Nephron (organoid): ENCODE data around the gene ZNF324.
"Not testable (repeated sequence)": the region's sequence is repeated elsewhere in the genome, so short reads cannot be mapped to it uniquely, and the experiment has no call there.

Source experiments
- H3K27ac Mint-ChIP-seq, 3 experiments: 2 replicates each; pipeline ENCODE4 v1.8.0; 2020; ENCODE audit warnings: mixed read lengths in 3 of 3, mild to moderate bottlenecking in 2 of 3, moderate library complexity in 1 of 3
- H3K27me3 Mint-ChIP-seq: 2 replicates; pipeline ENCODE4 v1.8.0; 2021; ENCODE audit warnings: low read depth, mild to moderate bottlenecking, moderate library complexity, mixed read lengths
- H3K36me3 Mint-ChIP-seq: 2 replicates; pipeline ENCODE4 v1.8.0; 2020; ENCODE audit warnings: low read depth, mixed read lengths
- H3K4me1 Mint-ChIP-seq: 2 replicates; pipeline ENCODE4 v1.8.0; 2020; ENCODE audit warnings: mixed read lengths
- H3K4me3 Mint-ChIP-seq, 3 experiments: 2 replicates each; pipeline ENCODE4 v1.8.0; 2020; ENCODE audit warnings: mild to moderate bottlenecking in 3 of 3, mixed read lengths in 3 of 3, moderate library complexity in 2 of 3
- H3K9me3 Mint-ChIP-seq: 2 replicates; pipeline ENCODE4 v1.8.0; 2020; ENCODE audit warnings: mixed read lengths
- TF ChIP-seq, protein P1 (sequence below), 3 experiments: fragments of 200-600 bp; sonication (generic); IDR thresholded peaks; one replicate each; pipeline ENCODE4 v1.5.0; 2021; ENCODE audit warnings: antibody characterized with exemption in 3 of 3; ENCODE audit not compliant: unreplicated experiment in 3 of 3

The ZNF324 gene

DNA sequence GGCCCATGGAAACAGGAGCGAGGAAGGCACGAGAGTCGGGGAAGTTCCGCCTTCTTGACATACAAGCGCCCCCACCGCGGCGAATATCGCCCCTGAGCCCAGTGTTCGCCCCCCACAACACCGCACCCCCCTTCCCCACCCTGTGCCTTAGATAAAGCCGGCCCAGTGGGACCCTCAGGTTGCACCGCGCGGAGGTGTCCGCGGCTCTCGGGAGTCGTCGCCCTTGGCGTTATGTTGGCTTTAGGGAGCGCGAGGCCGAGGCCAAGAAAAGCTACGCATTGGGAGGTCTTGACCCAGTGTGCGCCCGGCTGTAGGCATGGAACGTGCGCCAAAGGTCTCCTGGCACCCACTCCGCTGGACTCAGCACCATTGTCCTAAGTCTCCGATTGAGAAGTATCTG is 26.3 kb upstream of the ZNF324 start:
- peaks cover 47% of the 10 kb centered on the region for H3K36me3 Mint-ChIP-seq
- TF ChIP-seq, protein P1, sequence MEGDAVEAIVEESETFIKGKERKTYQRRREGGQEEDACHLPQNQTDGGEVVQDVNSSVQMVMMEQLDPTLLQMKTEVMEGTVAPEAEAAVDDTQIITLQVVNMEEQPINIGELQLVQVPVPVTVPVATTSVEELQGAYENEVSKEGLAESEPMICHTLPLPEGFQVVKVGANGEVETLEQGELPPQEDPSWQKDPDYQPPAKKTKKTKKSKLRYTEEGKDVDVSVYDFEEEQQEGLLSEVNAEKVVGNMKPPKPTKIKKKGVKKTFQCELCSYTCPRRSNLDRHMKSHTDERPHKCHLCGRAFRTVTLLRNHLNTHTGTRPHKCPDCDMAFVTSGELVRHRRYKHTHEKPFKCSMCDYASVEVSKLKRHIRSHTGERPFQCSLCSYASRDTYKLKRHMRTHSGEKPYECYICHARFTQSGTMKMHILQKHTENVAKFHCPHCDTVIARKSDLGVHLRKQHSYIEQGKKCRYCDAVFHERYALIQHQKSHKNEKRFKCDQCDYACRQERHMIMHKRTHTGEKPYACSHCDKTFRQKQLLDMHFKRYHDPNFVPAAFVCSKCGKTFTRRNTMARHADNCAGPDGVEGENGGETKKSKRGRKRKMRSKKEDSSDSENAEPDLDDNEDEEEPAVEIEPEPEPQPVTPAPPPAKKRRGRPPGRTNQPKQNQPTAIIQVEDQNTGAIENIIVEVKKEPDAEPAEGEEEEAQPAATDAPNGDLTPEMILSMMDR (IDR thresholded peaks at IDR 0.05; ENCODE audit: unreplicated experiment in 3 of 3): no peak
- peak overlapping the region; percentile 89 to 92 (median 90) for H3K4me3 Mint-ChIP-seq
- H3K4me1 Mint-ChIP-seq: peaks cover 6% of the 10 kb centered on the region
- H3K27ac Mint-ChIP-seq: peak overlapping the region; percentile 68 to 83 (median 75)
- peaks cover 59% of the 10 kb centered on the region for H3K9me3 Mint-ChIP-seq
- peaks cover 33% of the 10 kb centered on the region for H3K27me3 Mint-ChIP-seq

DNA sequence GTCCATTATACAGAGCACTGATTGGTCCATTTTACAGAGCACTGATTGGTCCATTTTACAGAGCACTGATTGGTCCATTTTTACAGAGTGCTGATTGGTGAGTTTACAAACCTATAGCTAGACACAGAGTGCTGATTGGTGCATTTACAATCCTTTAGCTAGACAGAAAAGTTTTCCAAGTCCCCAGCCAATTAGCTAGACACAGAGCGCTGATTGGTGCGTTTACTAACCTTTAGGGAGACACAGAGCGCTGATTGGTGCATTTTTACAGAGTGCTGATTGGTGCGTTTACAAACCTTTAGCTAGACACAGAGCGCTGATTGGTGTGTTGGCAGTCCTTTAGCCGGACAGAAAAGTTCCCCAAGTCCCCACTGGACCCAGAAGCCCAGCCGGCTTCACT is 23.9 kb upstream of the ZNF324 start:
- H3K4me3 Mint-ChIP-seq, H3K4me1 Mint-ChIP-seq, H3K27ac Mint-ChIP-seq: not testable (repeated sequence)
- Mint-ChIP-seq H3K9me3 (peaks cover 41% of the 10 kb centered on the region), H3K27me3 (peaks cover 33% of the 10 kb centered on the region), H3K36me3 (peaks cover 25% of the 10 kb centered on the region)

DNA sequence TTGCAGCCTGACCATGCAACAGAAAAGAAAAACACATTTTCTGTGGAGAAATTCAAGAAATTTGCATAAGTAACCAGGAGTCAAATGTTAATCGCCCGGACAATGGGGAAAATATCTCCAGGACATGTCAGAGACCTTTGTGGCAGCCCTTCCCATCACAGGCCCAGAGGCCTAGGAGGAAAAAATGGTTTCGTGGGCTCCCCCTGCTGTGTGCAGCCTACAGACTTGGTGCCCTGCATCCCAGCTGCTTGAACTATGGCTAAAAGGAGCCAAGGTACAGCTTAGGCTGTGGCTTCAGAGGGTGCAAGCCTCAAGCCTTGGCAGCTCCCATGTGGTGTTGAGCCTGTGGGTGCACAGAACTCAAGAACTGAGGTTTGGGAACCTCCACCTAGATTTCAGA is 18.0 kb upstream of the ZNF324 start:
- peaks cover 26% of the 10 kb centered on the region for H3K27me3 Mint-ChIP-seq
- not testable (repeated sequence) for H3K27ac Mint-ChIP-seq, H3K4me3 Mint-ChIP-seq, H3K36me3 Mint-ChIP-seq
- peaks cover 13% of the 10 kb centered on the region for H3K9me3 Mint-ChIP-seq
- peaks cover 21% of the 10 kb centered on the region for H3K4me1 Mint-ChIP-seq

DNA sequence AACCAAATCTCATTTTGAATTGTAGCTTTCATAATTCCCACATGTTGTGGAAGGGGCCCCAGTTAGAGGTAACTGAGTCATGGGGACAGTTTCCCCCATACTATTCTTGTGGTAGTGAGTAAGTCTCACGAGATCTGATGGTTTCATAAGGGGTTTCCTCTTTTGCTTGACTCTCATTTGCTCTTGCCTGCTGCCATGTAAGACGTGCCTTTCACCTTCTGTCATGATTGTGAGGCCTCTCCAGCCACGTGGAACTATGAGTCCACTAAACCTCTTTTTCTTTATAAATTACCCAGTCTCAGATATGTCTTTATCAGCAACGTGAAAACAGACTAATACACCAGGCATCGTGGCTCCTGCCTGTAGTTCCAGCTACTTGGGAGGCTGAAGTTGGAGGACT is 16.9 kb upstream of the ZNF324 start:
- H3K4me1 Mint-ChIP-seq: peaks cover 30% of the 10 kb centered on the region
- not testable (repeated sequence) for H3K36me3 Mint-ChIP-seq, H3K27ac Mint-ChIP-seq
- H3K4me3 Mint-ChIP-seq: peak overlapping the region in 1 of 3 experiments; percentile 23
- H3K27me3 Mint-ChIP-seq: peaks cover 15% of the 10 kb centered on the region
- peaks cover 11% of the 10 kb centered on the region for H3K9me3 Mint-ChIP-seq

DNA sequence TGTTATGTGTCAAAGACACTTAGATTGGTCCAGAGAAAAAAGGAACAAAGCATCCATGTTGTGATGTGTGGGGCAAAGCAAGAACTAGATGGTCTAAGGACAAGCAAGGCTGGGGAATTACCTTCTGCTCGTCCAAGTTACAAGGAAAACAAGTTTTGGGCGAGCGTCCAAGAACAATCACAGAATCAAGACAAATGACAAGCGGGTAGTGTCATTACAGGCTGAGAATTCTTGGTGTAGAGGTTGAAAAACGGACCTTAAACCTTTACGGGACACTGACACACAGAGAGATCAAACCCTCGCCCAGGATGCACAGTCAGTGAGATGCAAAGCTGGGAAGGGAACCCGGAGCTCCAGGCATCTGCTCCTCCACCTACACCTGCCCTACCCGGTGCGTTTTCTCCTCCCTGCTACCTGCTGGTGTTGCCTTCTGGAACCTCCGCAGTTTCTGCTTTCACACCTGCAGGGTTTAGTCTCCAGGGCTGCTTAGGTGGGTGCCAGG is 16.0 kb upstream of the ZNF324 start:
- Mint-ChIP-seq H3K4me1 (peaks cover 30% of the 10 kb centered on the region), H3K9me3 (peaks cover 11% of the 10 kb centered on the region), H3K27ac (peak overlapping the region in 2 of 3 experiments; percentile 68 to 74), H3K36me3 (peaks cover 5% of the 10 kb centered on the region), H3K4me3 (peak overlapping the region; percentile 92 to 95 (median 93)), H3K27me3 (peaks cover 13% of the 10 kb centered on the region)
- TF ChIP-seq, protein P1 (IDR thresholded peaks at IDR 0.05; ENCODE audit: unreplicated experiment in 3 of 3): no peak

DNA sequence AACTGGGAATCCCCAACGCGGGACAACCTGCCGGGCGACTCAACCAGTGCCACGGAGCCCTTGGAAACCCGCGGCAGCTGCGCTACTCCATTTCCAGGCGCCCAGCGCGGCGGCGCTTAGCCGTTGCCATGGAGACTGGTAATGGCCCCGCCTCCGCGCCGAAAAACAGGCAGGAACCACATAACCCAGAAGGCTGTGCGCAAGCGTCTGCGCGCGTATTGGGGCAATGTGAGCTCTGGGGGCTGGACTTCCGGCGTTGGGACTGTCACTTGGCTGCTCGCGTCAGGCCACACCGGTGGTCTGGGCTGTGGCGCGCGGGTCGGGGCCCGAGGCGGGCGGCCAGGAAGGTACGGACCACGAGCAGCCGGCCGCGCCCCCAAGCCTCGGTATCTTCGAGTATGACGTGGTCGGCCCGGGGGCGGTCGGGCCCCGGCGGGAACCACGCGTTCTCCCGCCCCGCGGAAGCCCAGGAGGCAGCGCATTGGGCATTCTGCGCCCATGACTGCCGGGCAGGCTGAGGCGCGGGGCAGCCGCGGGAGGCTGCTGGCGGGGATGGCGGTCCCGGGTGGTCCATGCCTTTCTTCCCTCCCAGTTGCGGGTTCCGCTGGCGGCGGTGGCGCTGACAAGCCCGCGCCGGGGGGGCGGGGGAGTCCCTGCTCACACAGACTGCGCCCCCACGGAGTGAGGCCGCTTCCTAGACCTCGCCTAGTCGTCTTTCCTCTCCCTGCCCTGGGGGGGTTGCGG is 15.3 kb upstream of the ZNF324 start, which contains the start of gene ZNF324B:
Gene ZNF324B (plus strand): TSS at position 265 of the 744 bp plus-strand sequence. CDS start 2,080 bp downstream, outside the sequence.
- Mint-ChIP-seq H3K27me3 (peaks cover 13% of the 10 kb centered on the region), H3K9me3 (peaks cover 11% of the 10 kb centered on the region), H3K4me1 (peaks cover 30% of the 10 kb centered on the region), H3K27ac (peak within 1 kb of the TSS in 2 of 3 experiments; percentile 68 to 74), H3K36me3 (peaks cover 5% of the 10 kb centered on the region), H3K4me3 (peak within 1 kb of the TSS; percentile 92 to 95 (median 93))
- TF ChIP-seq, protein P1 (IDR thresholded peaks at IDR 0.05; ENCODE audit: unreplicated experiment in 3 of 3): no peak

DNA sequence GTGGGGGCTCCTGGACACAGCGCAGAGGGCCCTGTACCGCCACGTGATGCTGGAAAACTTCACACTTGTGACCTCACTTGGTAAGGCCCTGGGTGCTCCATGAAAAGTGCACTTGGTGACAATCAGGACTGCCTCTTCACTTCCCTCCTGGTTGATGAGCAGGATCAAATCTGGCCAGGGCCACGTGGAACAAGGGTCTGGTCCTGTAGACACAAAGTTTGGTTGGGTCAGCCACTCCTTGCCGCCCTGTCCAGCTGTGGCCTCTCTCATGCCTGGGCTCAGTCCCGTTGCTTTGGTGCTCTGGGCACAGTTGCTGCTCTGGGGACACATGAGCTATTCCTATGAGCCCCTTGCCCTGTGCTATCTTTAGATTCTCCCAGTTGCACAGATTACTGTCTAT is 13.1 kb upstream of the ZNF324 start:
- H3K27ac Mint-ChIP-seq: no peak overlapping the region
- peak overlapping the region; percentile 59 to 82 (median 74) for H3K4me3 Mint-ChIP-seq
- peaks cover 5% of the 10 kb centered on the region for H3K9me3 Mint-ChIP-seq
- H3K27me3 Mint-ChIP-seq: peaks cover 9% of the 10 kb centered on the region
- peaks cover 10% of the 10 kb centered on the region for H3K36me3 Mint-ChIP-seq
- H3K4me1 Mint-ChIP-seq: peaks cover 30% of the 10 kb centered on the region
- TF ChIP-seq, protein P1 (IDR thresholded peaks at IDR 0.05; ENCODE audit: unreplicated experiment in 3 of 3): no peak
